Right cardiac atrium (tissue), 5 donors: Measurements from ENCODE around the gene KLHL42. TPM values are rescaled to one million over a fixed set of nuclear protein-coding genes. Genes with fewer than 3 reads are reported as not detected.
A peak's percentile ranks its signal among the peaks of the same experiment; 100 is the strongest.
"Not testable (repeated sequence)": the region's sequence is repeated elsewhere in the genome, so short reads cannot be mapped to it uniquely, and the experiment has no call there.

Experiments used
- ATAC-seq, 2 donors: fragments of 200-7000 bp; cut with Tn5 transposase; one replicate each; pipeline versions ENCODE4 v1.8.0 to v1.9.1; 2020; ENCODE audit warnings: moderate library complexity in 2 of 2, mild to moderate bottlenecking in 1 of 2
- DNase-seq, 3 donors: peaks; one replicate each; pipeline ENCODE4 v3.0.0-alpha.2; 2020
- H3K27ac ChIP-seq: one replicate; pipeline ENCODE4 v1.5.1; 2013; ENCODE audit warnings: mild to moderate bottlenecking, low read length, control low read depth, moderate library complexity
- H3K27me3 ChIP-seq: one replicate; pipeline ENCODE4 v1.6.1; 2013; ENCODE audit not compliant: control insufficient read depth, insufficient read depth
- H3K4me1 ChIP-seq: one replicate; pipeline ENCODE4 v1.6.1; 2013; ENCODE audit warnings: low read length; ENCODE audit not compliant: control insufficient read depth, insufficient read depth
- H3K4me3 ChIP-seq: one replicate; pipeline ENCODE4 v1.5.1; 2013; ENCODE audit warnings: low read length, control low read depth
- H3K9me3 ChIP-seq: one replicate; pipeline ENCODE4 v1.6.1; 2013; ENCODE audit warnings: low read length; ENCODE audit not compliant: control insufficient read depth
- WGBS: extraction: QIAGEN DNeasy Blood & Tissue Kit; methylation state at CpG from one replicate; pipeline ENCODE4 v1.1.7; 2013; 5-methylcytosine and 5-hydroxymethylcytosine counted together
- intact Hi-C, 4 donors: fragments of 100-400 bp; cut with DNase I; formaldehyde crosslinking; loops; one replicate each; pipeline versions ENCODE4 v1.11.0 to v1.14.0; 2022 to 2023
- polyA plus RNA-seq: library from polyadenylated mRNA; stranded (reverse); fragments of 200-250 nt; gene quantifications from one replicate; pipeline ENCODE4 v1.2.3, GENCODE V29; 2013
- total RNA-seq, 4 donors: library from RNA; stranded (reverse); fragmentation: NEBNext Ultra II Directional; extraction: Animal tissue kit (Norgen Biotek cat#: 25700); gene quantifications; one replicate each; pipeline ENCODE4 v1.2.1, GENCODE V29; 2021
- donor health status: healthy with polysubstance abuse.
- donor health status: DM: no; HTN: yes; CAD: no.
- donor health status: DM: no; HTN: no; CAD: no.
- donor health status: DM: no; HTN: yes; CAD: no; lungs with severe emphysema.
- donor health status: DM: yes; HTN: yes; CAD: no.

Gene KLHL42
- total and polyA plus RNA-seq, 5 donors: 4.7 to 13.4 (median 7.9) TPM

- intact Hi-C loops: no loop called here
- no peaks in the 10 kb centered on the region for H3K9me3 ChIP-seq
- DNase-seq (no peak), ATAC-seq (peak; percentile 16 to 26)
- H3K4me1 ChIP-seq: no peaks in the 10 kb centered on the region
- no peak overlapping the region for H3K27ac ChIP-seq
- no peak overlapping the region for H3K4me3 ChIP-seq
- WGBS: 39% methylated on average over 8 of the region's 8 CpGs
- H3K27me3 ChIP-seq: no peaks in the 10 kb centered on the region
Observed at GRCh38 chr12:27843714-27844245, 63.7 kb downstream of the KLHL42 start.

GRCh38 chr12:27844366-27845090 is 64.5 kb downstream of the KLHL42 start:
- ATAC-seq: peak; percentile 57 to 76

GRCh38 chr12:27845187-27845586 is 65.2 kb downstream of the KLHL42 start:
- 92% methylated on average over 2 of the region's 2 CpGs for WGBS
- ATAC-seq: no peak

More at GRCh38 chr12:27844366-27845090, 64.5 kb downstream of the KLHL42 start:
- H3K4me3 ChIP-seq: no peak overlapping the region
- no peak overlapping the region for H3K27ac ChIP-seq
- WGBS: 56% methylated on average over 15 of the region's 15 CpGs
- H3K9me3 ChIP-seq: no peaks in the 10 kb centered on the region
- peak; percentile 22 to 55 (median 42) for DNase-seq
- H3K4me1 ChIP-seq: no peaks in the 10 kb centered on the region
- intact Hi-C loops: no loop called here
- H3K27me3 ChIP-seq: no peaks in the 10 kb centered on the region

GRCh38 chr12:27845706-27846105 is 65.7 kb downstream of the KLHL42 start:
- H3K4me1 ChIP-seq, H3K9me3 ChIP-seq, H3K27me3 ChIP-seq, intact Hi-C loops, H3K4me3 ChIP-seq, DNase-seq, H3K27ac ChIP-seq, ATAC-seq: not testable (repeated sequence)
- WGBS: 93% methylated on average over 3 of the region's 3 CpGs

More at GRCh38 chr12:27845187-27845586, 65.2 kb downstream of the KLHL42 start:
- no peaks in the 10 kb centered on the region for H3K4me1 ChIP-seq
- intact Hi-C loops: no loop called here
- no peak for DNase-seq
- H3K4me3 ChIP-seq: no peak overlapping the region
- H3K9me3 ChIP-seq: no peaks in the 10 kb centered on the region
- no peaks in the 10 kb centered on the region for H3K27me3 ChIP-seq
- H3K27ac ChIP-seq: no peak overlapping the region

GRCh38 chr12:27847293-27847692 is 67.3 kb downstream of the KLHL42 start:
- ATAC-seq, H3K27ac ChIP-seq, H3K27me3 ChIP-seq, H3K9me3 ChIP-seq, DNase-seq, intact Hi-C loops, H3K4me1 ChIP-seq, H3K4me3 ChIP-seq: not testable (repeated sequence)
- WGBS: 95% methylated on average over 2 of the region's 2 CpGs

GRCh38 chr12:27851311-27851710 is 71.3 kb downstream of the KLHL42 start:
- H3K4me1 ChIP-seq: no peaks in the 10 kb centered on the region
- ATAC-seq (no peak), DNase-seq (no peak)
- H3K9me3 ChIP-seq: no peaks in the 10 kb centered on the region
- no peaks in the 10 kb centered on the region for H3K27me3 ChIP-seq
- no peak overlapping the region for H3K4me3 ChIP-seq
- intact Hi-C loops: no loop called here
- no peak overlapping the region for H3K27ac ChIP-seq

GRCh38 chr12:27852117-27852516 is 72.1 kb downstream of the KLHL42 start:
- no peaks in the 10 kb centered on the region for H3K9me3 ChIP-seq
- DNase-seq (no peak), ATAC-seq (no peak)
- H3K4me3 ChIP-seq: no peak overlapping the region
- no peak overlapping the region for H3K27ac ChIP-seq
- no peaks in the 10 kb centered on the region for H3K27me3 ChIP-seq
- H3K4me1 ChIP-seq: no peaks in the 10 kb centered on the region
- intact Hi-C loops: no loop called here

Other genes starting within 250 kb of the KLHL42 start
- 1 to 10 TPM; 1.3 to 3.6 (median 2.0) TPM for gene REP15, start 83.8 kb upstream of the KLHL42 start, total RNA-seq
- gene REP15, start 83.8 kb upstream of the KLHL42 start, polyA plus RNA-seq: 2.6 TPM
- gene MRPS35, start 69.4 kb upstream of the KLHL42 start, total RNA-seq: 10 to 100 TPM; 41.7 to 49.5 (median 45.9) TPM
- 44.0 TPM for gene MRPS35, start 69.4 kb upstream of the KLHL42 start, polyA plus RNA-seq
- gene MANSC4, start within 50 bp of the KLHL42 start, total RNA-seq: not detected
- gene MANSC4, start within 50 bp of the KLHL42 start, polyA plus RNA-seq: not detected
- 10 to 100 TPM in 2 of 4 donors, 1 to 10 TPM in 2; 1.2 to 64.6 (median 7.7) TPM for gene PTHLH, start 192.5 kb downstream of the KLHL42 start, total RNA-seq
- gene PTHLH, start 192.5 kb downstream of the KLHL42 start, polyA plus RNA-seq: 1.3 TPM